GM12873 (cell line): ENCODE data around the gene TMEM273.

Source experiments
- CTCF ChIP-seq: IDR thresholded peaks from 2 replicates; pipeline ENCODE4 v1.5.1; 2012; ENCODE audit warnings: low read depth, mild to moderate bottlenecking, moderate library complexity, low read length, control low read depth; ENCODE audit not compliant: insufficient read depth; ENCODE audit errors: missing control alignments

Gene TMEM273

GRCh38 chr10:49105076-49105475 lies 83.1 kb downstream of the TMEM273 start:
- TF ChIP-seq CTCF: no peak
